NCI-H510A (cell line): ENCODE data around the gene FAM177B.
"Not testable (repeated sequence)": the region's sequence is repeated elsewhere in the genome, so short reads cannot be mapped to it uniquely, and the experiment has no call there.

Source experiments
- DNase-seq: peaks from one replicate; lab custom pipeline; 2025; lab: John Stamatoyannopoulos, UW

FAM177B gene

GRCh38 chr1:222741630-222742457 is 4.8 kb downstream of the FAM177B start:
- not testable (repeated sequence) for DNase-seq

GRCh38 chr1:222749927-222750326 is 12.9 kb downstream of the FAM177B start:
- DNase-seq, result no peak

- no peak for DNase-seq
Measured at GRCh38 chr1:222750651-222751050, 13.6 kb downstream of the FAM177B start.

- no peak for DNase-seq
Measured at GRCh38 chr1:222751255-222751654, 14.3 kb downstream of the FAM177B start.

- no peak for DNase-seq
Measured at GRCh38 chr1:222754366-222755139, 17.6 kb downstream of the FAM177B start.

- DNase-seq, result no peak
Measured at GRCh38 chr1:222757646-222758268, 20.8 kb downstream of the FAM177B start.

GRCh38 chr1:222759451-222760035 is 22.5 kb downstream of the FAM177B start:
- no peak for DNase-seq

GRCh38 chr1:222761083-222761482 is 24.1 kb downstream of the FAM177B start:
- DNase-seq, result no peak

- not testable (repeated sequence) for DNase-seq
Measured at GRCh38 chr1:222762178-222762577, 25.2 kb downstream of the FAM177B start.

- no peak for DNase-seq
Measured at GRCh38 chr1:222767152-222767571, 30.2 kb downstream of the FAM177B start.

- no peak for DNase-seq
Measured at GRCh38 chr1:222768592-222768991, 31.6 kb downstream of the FAM177B start.

- no peak for DNase-seq
Measured at GRCh38 chr1:222769181-222769580, 32.2 kb downstream of the FAM177B start.

GRCh38 chr1:222769971-222770620 is 33.1 kb downstream of the FAM177B start:
- DNase-seq, result no peak

- no peak for DNase-seq
Measured at GRCh38 chr1:222772996-222773379, 36.0 kb downstream of the FAM177B start.

- DNase-seq, result no peak
Measured at GRCh38 chr1:222777463-222777862, 40.5 kb downstream of the FAM177B start.

GRCh38 chr1:222777977-222778376 is 41.0 kb downstream of the FAM177B start:
- no peak for DNase-seq

- no peak for DNase-seq
Measured at GRCh38 chr1:222781251-222781650, 44.2 kb downstream of the FAM177B start.

- DNase-seq, result no peak
Measured at GRCh38 chr1:222783051-222783450, 46.0 kb downstream of the FAM177B start.

GRCh38 chr1:222784371-222784770 is 47.4 kb downstream of the FAM177B start:
- DNase-seq, result no peak

- DNase-seq, result no peak
Measured at GRCh38 chr1:222784916-222785315, 47.9 kb downstream of the FAM177B start.

- no peak for DNase-seq
Measured at GRCh38 chr1:222785529-222785928, 48.5 kb downstream of the FAM177B start.

GRCh38 chr1:222786121-222786520 is 49.1 kb downstream of the FAM177B start:
- no peak for DNase-seq
